Omental fat pad (tissue), 4 donors: Measurements from ENCODE around the gene SBK3. TPM values are rescaled to one million over a fixed set of nuclear protein-coding genes. Genes with fewer than 3 reads are reported as not detected.

ENCODE experiments used
- ATAC-seq: fragments of 150-250 bp; one replicate; pipeline ENCODE4 v1.9.1; 2016; ENCODE audit warnings: mild to moderate bottlenecking, moderate library complexity; ENCODE audit not compliant: low FRiP score
- DNase-seq: peaks from one replicate; pipeline ENCODE4 v3.0.0-alpha.2; 2019; ENCODE audit warnings: low spot score
- total RNA-seq, 4 donors: library from RNA; depleted of rRNA; stranded (reverse); fragments of >200 nt; gene quantifications; one replicate each; pipeline ENCODE4 v1.1.0, GENCODE V29; 2016
- TF ChIP-seq, protein P1 (sequence below), 3 donors: fragments of 450-650 bp; IDR thresholded peaks; one replicate each; pipeline ENCODE4 v1.5.1; 2016 to 2017; ENCODE audit warnings: antibody characterized with exemption in 3 of 3, mild to moderate bottlenecking in 3 of 3, moderate library complexity in 2 of 3

Gene SBK3
- total RNA-seq = 1 to 10 TPM in 1 of 4 donors, under 1 TPM in 2, not detected in 1; 0.36 to 1.5 (median 0.79) TPM

- no peak for ATAC-seq
- TF ChIP-seq, protein P1, sequence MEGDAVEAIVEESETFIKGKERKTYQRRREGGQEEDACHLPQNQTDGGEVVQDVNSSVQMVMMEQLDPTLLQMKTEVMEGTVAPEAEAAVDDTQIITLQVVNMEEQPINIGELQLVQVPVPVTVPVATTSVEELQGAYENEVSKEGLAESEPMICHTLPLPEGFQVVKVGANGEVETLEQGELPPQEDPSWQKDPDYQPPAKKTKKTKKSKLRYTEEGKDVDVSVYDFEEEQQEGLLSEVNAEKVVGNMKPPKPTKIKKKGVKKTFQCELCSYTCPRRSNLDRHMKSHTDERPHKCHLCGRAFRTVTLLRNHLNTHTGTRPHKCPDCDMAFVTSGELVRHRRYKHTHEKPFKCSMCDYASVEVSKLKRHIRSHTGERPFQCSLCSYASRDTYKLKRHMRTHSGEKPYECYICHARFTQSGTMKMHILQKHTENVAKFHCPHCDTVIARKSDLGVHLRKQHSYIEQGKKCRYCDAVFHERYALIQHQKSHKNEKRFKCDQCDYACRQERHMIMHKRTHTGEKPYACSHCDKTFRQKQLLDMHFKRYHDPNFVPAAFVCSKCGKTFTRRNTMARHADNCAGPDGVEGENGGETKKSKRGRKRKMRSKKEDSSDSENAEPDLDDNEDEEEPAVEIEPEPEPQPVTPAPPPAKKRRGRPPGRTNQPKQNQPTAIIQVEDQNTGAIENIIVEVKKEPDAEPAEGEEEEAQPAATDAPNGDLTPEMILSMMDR (IDR thresholded peaks at IDR 0.05) = no peak
- DNase-seq = no peak
Observed at GRCh38 chr19:55545443-55545842, at the start of gene SBK3. Gene SBK3, minus strand, starts transcription at chr19:55545543. Its CDS starts 0 bp downstream, at chr19:55545543.

- no peak for DNase-seq
- ATAC-seq = no peak
- TF ChIP-seq, protein P1 (IDR thresholded peaks at IDR 0.05) = no peak
Observed at GRCh38 chr19:55593096-55593772, 47.9 kb upstream of the SBK3 start.

DNA sequence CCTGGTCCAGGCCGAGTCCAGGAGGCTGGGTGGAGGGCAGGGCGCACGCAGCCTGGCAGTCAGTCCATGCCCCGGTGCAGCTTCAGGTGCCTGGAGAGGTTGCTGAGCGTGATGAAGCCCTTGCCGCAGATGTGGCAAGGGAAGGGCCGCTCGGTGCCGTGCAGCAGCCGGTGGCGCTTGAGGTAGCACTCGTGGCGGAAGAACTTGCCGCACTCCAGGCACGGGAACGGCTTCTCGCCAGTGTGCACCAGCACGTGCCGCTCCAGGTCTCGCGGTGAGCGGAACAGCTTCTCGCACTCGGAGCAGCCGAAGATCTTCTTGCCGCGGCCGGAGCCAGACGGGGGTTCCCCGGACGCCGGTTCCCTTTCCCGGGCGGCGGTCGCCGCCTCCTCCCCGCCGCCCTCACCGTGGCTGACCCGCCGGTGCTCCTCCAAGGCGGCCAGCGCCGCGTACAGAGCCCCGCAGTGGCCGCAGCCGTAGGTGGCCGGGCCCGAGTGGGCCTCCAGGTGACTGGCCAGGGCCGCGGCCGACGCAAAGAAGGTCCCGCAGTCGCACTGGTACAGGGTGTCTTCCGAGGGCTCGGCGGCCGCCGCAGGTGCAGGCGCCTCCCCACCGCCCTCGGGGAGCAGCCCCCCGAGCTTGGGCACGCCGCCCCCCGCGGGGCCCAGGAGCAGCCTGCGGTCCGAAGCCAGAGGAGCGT lies 47.2 kb upstream of the SBK3 start:
- DNase-seq (no peak), ATAC-seq (no peak)
- TF ChIP-seq, protein P1 (IDR thresholded peaks at IDR 0.05) = no peak

GRCh38 chr19:55591555-55591954 lies 46.2 kb upstream of the SBK3 start:
- DNase-seq = no peak
- ATAC-seq = no peak
- TF ChIP-seq, protein P1 (IDR thresholded peaks at IDR 0.05) = no peak

DNA sequence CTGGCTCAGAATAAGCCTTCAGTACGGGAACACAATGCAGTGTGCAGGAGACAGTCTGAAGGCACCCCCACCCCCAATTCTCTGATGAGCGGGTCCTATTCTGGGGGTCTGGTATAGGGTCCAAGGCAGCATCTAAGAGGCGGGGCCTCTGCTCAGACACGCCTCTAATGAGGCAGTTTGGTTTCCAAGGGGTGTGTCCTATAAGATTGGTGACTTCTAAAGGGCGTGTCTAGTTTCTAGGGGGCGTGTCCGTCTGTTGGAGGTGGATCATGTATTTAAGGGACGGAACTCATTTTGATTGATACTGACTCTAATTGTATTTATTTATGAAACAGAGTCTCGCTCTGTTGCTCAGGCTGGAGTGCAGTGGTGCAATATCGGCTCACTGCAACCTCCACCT lies 45.3 kb upstream of the SBK3 start:
- ATAC-seq = no peak
- no peak for DNase-seq
- TF ChIP-seq, protein P1 (IDR thresholded peaks at IDR 0.05) = no peak

GRCh38 chr19:55590109-55590508 lies 44.8 kb upstream of the SBK3 start:
- DNase-seq (no peak), ATAC-seq (no peak)
- TF ChIP-seq, protein P1 (IDR thresholded peaks at IDR 0.05) = no peak

GRCh38 chr19:55588738-55589137 lies 43.4 kb upstream of the SBK3 start:
- TF ChIP-seq, protein P1 (IDR thresholded peaks at IDR 0.05) = no peak
- ATAC-seq = no peak

More at GRCh38 chr19:55588738-55589137, 43.4 kb upstream of the SBK3 start:
- DNase-seq = no peak
